ENCODE results near the gene SH3BP1. TPM values are rescaled to one million over a fixed set of nuclear protein-coding genes. Genes with fewer than 3 reads are reported as not detected.
"Not testable (repeated sequence)": the region's sequence is repeated elsewhere in the genome, so short reads cannot be mapped to it uniquely, and the experiment has no call there.

The SH3BP1 gene, protein sequence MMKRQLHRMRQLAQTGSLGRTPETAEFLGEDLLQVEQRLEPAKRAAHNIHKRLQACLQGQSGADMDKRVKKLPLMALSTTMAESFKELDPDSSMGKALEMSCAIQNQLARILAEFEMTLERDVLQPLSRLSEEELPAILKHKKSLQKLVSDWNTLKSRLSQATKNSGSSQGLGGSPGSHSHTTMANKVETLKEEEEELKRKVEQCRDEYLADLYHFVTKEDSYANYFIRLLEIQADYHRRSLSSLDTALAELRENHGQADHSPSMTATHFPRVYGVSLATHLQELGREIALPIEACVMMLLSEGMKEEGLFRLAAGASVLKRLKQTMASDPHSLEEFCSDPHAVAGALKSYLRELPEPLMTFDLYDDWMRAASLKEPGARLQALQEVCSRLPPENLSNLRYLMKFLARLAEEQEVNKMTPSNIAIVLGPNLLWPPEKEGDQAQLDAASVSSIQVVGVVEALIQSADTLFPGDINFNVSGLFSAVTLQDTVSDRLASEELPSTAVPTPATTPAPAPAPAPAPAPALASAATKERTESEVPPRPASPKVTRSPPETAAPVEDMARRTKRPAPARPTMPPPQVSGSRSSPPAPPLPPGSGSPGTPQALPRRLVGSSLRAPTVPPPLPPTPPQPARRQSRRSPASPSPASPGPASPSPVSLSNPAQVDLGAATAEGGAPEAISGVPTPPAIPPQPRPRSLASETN
- 6.9 and 14.7 TPM in 2 replicates for total RNA-seq (2014; rRNA removed; shearing (Covaris generic))

DNA sequence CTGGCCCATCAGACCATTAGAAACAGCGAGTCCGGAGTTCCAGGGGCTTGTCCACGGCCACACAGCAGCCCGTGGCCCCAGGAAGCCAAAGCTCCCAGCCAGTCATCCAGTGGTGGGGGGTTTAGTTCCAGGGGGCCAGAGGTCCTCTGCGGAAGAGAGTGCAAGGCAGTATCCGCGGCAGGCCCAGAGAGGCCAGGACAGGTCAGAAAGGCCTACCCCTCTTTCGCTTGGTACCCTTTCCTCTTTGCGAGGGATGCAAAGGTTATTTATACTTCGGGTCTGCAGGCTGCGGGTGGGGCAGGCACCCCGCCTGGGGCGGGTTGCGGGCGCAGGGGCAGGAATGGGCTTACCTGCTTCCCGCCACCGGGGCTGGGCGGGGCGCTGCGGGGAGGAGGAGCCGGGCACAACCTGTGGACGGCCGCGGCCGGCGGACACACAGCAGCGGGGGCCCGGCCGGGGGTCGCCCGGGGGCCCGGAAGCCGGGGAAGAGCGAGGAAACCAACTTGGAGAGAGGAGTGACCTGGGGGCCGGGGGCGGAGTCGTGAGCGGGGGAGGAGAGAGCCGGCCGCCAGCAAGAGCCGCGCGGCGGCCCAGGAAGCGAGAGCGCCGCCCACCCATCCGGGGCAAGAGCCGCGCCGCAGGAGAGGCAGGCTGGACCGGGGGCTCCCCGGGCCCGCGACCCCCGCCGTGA, at the start of gene SH3BP1:
Gene SH3BP1 (plus strand): TSS at position 600 of the 691 bp plus-strand sequence. CDS start 119 bp downstream, outside the sequence.
- DNase-seq (ENCODE audit: low spot score): no peak

DNA sequence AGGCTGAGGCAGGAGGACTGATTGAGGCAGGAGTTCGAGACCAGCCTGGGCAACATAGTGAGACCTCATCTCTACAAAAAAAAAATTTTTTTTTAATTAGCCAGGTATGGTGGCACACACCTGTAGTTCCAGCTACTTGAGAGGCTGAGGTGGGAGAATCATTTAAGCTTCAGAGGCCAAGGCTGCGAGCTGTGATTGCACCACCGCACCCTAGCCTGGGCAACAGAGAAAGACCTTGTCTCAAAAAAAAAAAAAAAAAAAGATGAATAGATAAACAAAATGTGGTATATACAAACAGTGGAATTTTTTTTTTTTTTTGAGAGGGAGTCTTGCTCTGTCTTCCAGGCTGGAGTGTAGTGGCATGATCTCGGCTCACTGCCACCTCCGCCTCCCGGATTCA, 48.4 kb upstream of the SH3BP1 start:
- DNase-seq (ENCODE audit: low spot score): not testable (repeated sequence)

DNA sequence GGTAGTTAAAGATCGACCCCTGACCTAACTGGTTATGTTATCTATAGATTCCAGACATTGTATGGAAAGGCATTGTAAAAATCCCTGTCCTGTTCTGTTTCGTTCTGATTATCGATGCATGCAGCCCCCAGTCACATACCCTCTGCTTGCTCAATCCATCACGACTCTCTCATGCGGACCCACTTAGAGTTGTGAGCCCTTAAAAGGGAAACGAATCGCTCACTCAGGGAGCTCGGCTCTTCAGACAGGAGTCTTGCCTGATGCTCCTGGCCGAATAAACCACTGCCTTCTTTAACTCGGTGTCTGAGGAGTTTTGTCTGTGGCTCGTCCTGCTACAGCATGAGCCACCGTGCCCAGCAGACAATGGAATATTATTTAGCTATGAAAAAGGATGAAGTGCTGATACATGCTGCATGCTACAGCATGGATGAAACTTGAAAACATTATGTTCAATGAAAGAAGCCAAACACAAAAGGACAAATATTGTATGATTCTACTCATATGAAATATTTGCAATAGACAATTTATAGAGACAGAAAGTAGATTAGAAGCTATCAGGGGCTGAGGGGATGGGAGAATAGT, 47.6 kb upstream of the SH3BP1 start:
- DNase-seq (ENCODE audit: low spot score): no peak

GRCh38 chr22:37594237-37594636, 45.2 kb upstream of the SH3BP1 start:
- no peak for DNase-seq (ENCODE audit: low spot score)

DNA sequence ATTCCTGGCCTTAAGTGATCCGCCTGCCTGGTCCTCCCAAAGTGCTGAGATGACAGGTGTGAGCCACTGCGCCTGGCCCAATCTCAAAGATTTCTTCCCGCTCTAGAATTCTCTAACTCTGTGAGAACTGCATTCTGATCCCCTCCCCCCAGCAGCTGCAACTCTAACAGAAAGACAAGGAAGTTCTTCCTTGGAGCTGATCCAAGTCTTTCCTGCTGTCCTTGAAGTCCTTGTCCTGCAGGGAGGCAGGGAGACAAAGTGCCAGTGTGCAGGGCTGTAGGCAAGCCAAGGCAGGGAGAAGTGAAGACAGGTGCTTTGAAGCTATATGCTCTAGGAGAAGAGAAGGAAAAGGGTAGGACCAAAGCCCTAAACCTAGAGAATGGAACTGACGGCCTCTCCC, 40.3 kb upstream of the SH3BP1 start:
- DNase-seq (ENCODE audit: low spot score): no peak

- no peak for DNase-seq (ENCODE audit: low spot score)
Measured at GRCh38 chr22:37601203-37601539, 38.3 kb upstream of the SH3BP1 start.

GRCh38 chr22:37601540-37602442, 37.7 kb upstream of the SH3BP1 start:
- DNase-seq (ENCODE audit: low spot score): no peak

DNA sequence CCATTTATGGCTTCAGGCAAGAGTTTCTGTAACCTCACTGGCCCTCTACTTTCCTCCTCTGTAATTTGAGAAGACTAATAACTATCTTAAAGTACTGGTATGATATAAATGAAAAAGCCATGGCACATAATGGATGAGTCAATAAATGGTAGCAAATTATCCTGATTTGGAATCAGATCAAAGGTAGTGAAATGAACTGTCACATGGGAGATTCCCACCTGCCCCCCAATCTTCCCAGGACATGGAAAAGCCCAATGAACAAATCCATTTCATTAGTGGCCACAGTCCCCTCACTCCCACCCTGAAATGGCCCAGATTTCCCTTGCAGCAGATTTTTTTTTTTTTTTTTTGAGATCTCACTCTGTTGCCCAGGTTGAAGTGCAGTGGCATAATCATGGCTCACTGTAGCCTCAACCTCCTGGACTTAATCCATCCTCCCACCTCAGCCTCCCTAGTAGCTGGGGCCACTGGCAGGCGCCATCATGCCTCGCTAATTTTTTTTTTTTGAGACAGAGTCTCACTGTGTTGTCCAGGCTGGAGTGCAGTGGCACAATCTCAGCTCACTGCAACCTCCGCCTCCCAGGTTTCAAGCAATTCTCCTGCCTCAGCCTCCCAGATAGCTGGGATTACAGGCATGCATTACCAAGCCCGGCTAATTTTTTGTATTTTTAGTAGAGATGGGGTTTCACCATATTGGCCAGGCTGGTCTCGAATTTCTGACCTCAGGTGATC, 36.8 kb upstream of the SH3BP1 start:
- not testable (repeated sequence) for DNase-seq (ENCODE audit: low spot score)

GRCh38 chr22:37604074-37604473, 35.4 kb upstream of the SH3BP1 start:
- DNase-seq (ENCODE audit: low spot score): no peak

- no peak for DNase-seq (ENCODE audit: low spot score)
Measured at GRCh38 chr22:37604875-37605274, 34.6 kb upstream of the SH3BP1 start.

DNA sequence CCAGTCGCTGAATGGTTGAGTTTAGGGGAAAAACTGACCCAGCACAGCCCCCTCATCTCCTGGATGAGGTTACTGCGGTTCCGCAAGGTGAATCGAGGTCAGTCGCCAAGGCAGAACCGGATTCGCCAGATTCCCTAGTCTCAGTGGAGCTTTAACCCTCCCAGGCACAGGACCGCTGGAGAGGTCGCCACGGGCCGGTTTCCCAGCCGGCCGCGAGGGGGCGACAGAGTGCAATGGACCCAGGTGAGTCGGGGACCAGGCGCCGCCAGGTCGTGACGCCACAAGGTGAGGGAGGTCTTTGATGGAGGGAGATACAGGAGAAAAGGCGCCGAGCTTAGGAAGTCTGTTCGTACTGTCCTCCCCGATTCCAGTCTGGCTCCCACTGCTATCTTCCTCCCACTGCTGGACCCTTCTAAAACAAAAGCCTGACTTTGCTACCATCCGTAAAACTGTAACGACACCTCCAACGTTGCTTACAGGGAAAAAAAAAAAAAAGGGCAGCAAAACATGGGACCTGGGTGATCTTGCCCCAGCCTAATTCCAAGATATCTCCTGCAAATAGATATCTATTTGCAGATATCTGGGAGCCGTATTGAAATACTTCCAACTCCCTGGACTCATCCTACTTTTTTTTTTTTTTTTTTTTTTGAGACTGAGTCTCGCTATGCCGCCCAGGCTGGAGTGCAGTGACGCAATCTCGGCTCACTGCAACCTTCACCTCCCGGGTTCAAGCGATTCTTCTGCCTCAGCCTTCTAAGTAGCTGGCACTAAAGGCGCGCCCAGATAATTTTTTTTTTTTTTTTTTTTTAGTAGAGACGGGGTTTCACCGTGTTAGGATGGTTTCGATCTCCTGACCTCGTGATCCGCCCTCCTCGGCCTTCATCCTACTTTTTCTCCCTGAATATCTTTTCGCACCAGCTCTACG, 32.2 kb upstream of the SH3BP1 start:
- DNase-seq (ENCODE audit: low spot score): peak; percentile 49

DNA sequence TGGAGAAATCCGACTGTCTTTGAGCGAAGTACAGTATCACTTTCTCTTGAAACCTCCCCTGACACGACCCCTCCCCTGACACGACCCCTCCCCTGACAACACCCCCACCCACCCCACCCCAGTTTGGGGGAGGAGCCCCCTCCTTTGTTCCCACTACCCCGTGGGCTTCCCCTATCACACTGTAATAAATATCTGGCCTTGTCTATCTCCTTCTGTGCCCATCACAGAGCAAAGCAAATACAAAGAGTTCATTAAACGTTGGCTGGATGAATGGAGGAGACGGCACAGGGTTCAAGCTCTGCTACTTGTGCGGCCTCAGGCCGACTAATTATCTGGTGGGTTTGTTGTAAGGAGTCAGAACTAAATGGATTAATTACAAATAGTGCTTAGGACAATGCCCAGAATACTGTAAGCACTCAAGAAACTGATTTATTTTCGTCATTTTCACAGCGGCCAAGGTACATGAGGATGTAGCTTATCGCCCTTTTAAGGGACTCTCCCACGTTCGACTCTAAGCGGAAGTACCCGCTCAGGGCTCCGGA, 31.5 kb upstream of the SH3BP1 start:
- no peak for DNase-seq (ENCODE audit: low spot score)

GRCh38 chr22:37608477-37609239, 30.8 kb upstream of the SH3BP1 start, which contains the start of gene GGA1:
TSS of gene GGA1 (plus strand) at chr22:37608834. CDS start at chr22:37608861, 27 bp downstream.
- DNase-seq (ENCODE audit: low spot score): peak; percentile 89

DNA sequence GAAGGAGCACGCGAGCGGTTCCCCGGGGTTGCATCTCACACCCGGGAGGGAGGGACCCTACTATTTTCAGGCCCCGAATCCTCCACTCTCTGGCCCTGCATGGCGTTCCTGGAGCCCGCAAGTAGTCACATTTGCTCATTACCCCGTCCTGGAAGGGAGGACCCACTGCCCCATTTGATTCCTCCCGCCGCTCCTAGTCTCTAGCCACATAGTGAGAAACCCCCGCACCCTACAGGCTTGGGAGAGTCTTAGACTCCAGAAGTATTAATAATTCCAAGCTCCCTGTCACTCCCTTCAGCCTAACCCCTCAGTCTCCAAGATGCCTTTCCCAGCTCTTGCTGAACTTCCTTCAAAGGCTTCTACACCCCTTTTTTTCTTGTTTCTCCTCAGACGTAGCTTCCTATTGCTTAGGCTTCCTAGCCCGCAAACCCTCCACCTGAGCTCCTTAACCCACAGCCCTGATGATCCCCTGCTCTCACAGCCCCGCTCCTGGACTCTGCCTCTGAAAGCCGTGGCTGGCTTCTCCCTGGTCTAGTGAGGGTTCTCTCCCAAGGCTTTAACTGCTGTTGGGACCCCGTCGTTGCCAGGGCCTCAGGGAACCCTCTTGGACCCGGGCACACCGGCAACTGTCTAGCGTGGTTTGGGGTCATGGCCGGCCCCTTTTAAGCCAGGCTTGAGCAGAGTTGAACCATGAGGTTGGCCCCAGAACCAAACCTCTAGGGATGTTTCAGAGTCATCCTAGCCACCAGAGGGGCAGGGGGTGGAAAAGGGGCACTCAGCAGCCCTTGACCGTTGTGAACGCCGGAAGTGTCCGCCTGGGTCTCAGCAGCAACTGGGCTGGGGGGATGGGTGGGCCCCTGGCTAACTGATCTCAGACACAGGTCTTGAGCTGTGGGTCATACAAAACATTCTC, 30.0 kb upstream of the SH3BP1 start:
- no peak for DNase-seq (ENCODE audit: low spot score)

DNA sequence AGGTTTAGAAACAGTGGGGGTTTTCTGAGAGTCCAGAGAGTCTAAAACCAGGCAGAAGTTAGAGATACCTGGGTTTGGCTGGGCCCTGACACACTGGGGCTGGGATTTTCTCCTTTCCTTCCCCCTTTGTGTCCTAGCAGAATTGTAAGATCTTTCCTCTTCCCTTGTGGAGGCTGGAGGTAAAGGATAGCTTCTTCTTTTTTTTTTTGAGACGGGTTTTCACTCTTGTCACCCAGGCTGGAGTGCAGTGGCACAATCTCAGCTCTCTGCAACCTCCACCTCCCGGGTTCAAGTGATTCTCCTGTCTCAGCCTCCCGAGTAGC, 29.4 kb upstream of the SH3BP1 start:
- not testable (repeated sequence) for DNase-seq (ENCODE audit: low spot score)

GRCh38 chr22:37610480-37611129, 28.9 kb upstream of the SH3BP1 start:
- DNase-seq (ENCODE audit: low spot score): no peak

GRCh38 chr22:37611207-37611606, 28.3 kb upstream of the SH3BP1 start:
- no peak for DNase-seq (ENCODE audit: low spot score)
